Measurements from ENCODE around the gene FBXO36. TPM values are rescaled to one million over a fixed set of nuclear protein-coding genes. Genes with fewer than 3 reads are reported as not detected.

Gene FBXO36
- total and polyA plus RNA-seq, 2 of the 4 experiments (the other 2 are of a cell fraction), result 1.3 to 2.2 TPM

DNA sequence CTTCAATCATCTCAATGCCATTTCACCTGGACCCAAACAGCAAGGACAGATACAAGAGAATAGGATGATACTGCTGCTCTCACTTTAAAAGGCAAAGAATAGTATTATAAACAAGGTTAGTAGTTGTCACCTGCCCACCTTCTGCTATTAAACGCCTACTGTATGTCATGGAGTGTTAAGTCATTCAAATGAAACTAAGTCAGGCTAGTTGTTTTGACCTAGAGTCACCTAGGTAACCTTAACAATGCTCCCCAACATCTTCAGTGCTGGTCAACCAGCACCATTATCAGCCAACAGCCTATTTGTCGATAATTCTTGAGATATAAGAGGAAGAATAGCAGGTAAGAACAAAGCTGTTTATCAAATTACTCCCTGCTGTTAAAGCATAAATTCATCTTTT, 39.7 kb upstream of the FBXO36 start:
- H4K91ac ChIP-seq (ENCODE audit: insufficient read depth, low read depth, low read length), result no peak overlapping the region
- peaks cover 3% of the 10 kb centered on the region for H3K9me1 ChIP-seq (ENCODE audit: insufficient read depth, low read length)
- no peak overlapping the region for H2AK9ac ChIP-seq (replicated peaks; ENCODE audit: low read depth, low read length, poor library complexity)
- no peak overlapping the region for H3K56ac ChIP-seq (ENCODE audit: extremely low read depth, insufficient read depth, low read length)
- WGBS, 2 experiments (ENCODE audit: extremely low coverage in 2 of 2, insufficient read length in 1 of 2), result no CpG with 5 or more reads among the region's 2 CpGs
- no peak overlapping the region for H3K9ac ChIP-seq (ENCODE audit: low read depth, low read length)
- no peak overlapping the region for H2BK15ac ChIP-seq (ENCODE audit: low read depth, low read length)
- H3K27ac ChIP-seq (ENCODE audit: insufficient read depth, low read length), result no peak overlapping the region
- H3K4ac ChIP-seq (ENCODE audit: low read depth, low read length), result no peak overlapping the region
- H4K5ac ChIP-seq (ENCODE audit: low read depth, low read length), result no peak overlapping the region
- H3K14ac ChIP-seq (replicated peaks; ENCODE audit: low read depth, low read length), result no peak overlapping the region
- no peak overlapping the region for H2BK5ac ChIP-seq (ENCODE audit: low read depth, low read length, poor library complexity, severe bottlenecking)
- H4K20me1 ChIP-seq (ENCODE audit: insufficient read depth, low read length), result peaks cover 61% of the 10 kb centered on the region
- H3K4me2 ChIP-seq (ENCODE audit: low read depth, low read length), result no peak overlapping the region
- no peak overlapping the region for H2BK20ac ChIP-seq (ENCODE audit: low read depth, low read length)
- H3K4me3 ChIP-seq (ENCODE audit: insufficient read depth, low read depth, low read length), result no peak overlapping the region
- H3K36me3 ChIP-seq (ENCODE audit: control insufficient read depth, insufficient read depth, low read length), result peaks cover 25% of the 10 kb centered on the region
- no peaks in the 10 kb centered on the region for H3K27me3 ChIP-seq (ENCODE audit: control insufficient read depth, insufficient read depth, low read length)
- H3K4me1 ChIP-seq (ENCODE audit: control insufficient read depth, insufficient read depth, low read length), result no peaks in the 10 kb centered on the region
- no peak overlapping the region for H3K23ac ChIP-seq (ENCODE audit: low read depth, low read length)
- no peak overlapping the region for H2BK120ac ChIP-seq (ENCODE audit: low read depth, low read length)
- H3K9me3 ChIP-seq (ENCODE audit: control insufficient read depth, insufficient read depth, low read length), result no peaks in the 10 kb centered on the region
- no peak overlapping the region for H4K8ac ChIP-seq (ENCODE audit: low read depth in 2 of 2, low read length in 2 of 2)
- no peak overlapping the region for H2AFZ ChIP-seq (replicated peaks; ENCODE audit: low read length, poor library complexity)
- ATAC-seq (ENCODE audit: low read depth), result no peak
- dilution Hi-C loops (cut with HindIII; ENCODE audit: low sequenced_read_pairs, unreplicated experiment) (no loop called here), intact Hi-C loops (cut with micrococcal nuclease) (no loop called here), in situ Hi-C loops (cut with MboI; ENCODE audit: low sequenced_read_pairs) (no loop called here)
- BruUV-seq (replicated peaks), result no TSS peak
- no peak for DNase-seq
- no peak for TF ChIP-seq CHD1 (IDR thresholded peaks at IDR 0.05; ENCODE audit: low read depth, low read length)
- TF ChIP-seq RFX5 (IDR thresholded peaks at IDR 0.05; ENCODE audit: low read depth, low read length), result no peak
- TF ChIP-seq, protein P1, sequence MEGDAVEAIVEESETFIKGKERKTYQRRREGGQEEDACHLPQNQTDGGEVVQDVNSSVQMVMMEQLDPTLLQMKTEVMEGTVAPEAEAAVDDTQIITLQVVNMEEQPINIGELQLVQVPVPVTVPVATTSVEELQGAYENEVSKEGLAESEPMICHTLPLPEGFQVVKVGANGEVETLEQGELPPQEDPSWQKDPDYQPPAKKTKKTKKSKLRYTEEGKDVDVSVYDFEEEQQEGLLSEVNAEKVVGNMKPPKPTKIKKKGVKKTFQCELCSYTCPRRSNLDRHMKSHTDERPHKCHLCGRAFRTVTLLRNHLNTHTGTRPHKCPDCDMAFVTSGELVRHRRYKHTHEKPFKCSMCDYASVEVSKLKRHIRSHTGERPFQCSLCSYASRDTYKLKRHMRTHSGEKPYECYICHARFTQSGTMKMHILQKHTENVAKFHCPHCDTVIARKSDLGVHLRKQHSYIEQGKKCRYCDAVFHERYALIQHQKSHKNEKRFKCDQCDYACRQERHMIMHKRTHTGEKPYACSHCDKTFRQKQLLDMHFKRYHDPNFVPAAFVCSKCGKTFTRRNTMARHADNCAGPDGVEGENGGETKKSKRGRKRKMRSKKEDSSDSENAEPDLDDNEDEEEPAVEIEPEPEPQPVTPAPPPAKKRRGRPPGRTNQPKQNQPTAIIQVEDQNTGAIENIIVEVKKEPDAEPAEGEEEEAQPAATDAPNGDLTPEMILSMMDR (conservative IDR thresholded peaks at IDR 0.05; ENCODE audit: low read depth, low read length), result no peak
- TF ChIP-seq MAZ (IDR thresholded peaks at IDR 0.05; ENCODE audit: borderline replicate concordance, low read depth, low read length), result no peak
- TF ChIP-seq FOS (IDR thresholded peaks at IDR 0.05; ENCODE audit: low read depth, low read length), result no peak
- no peak for TF ChIP-seq BHLHE40 (IDR thresholded peaks at IDR 0.05; ENCODE audit: low read depth, low read length)
- TF ChIP-seq MAFK (IDR thresholded peaks at IDR 0.05; ENCODE audit: low read depth, low read length), result no peak
- no peak for TF ChIP-seq MXI1 (IDR thresholded peaks at IDR 0.05; ENCODE audit: borderline replicate concordance, low read depth, low read length)
- POLR2A ChIA-PET (ENCODE audit: unreplicated experiment), result no interaction called here
- CTCF ChIA-PET, result no interaction called here
- peaks cover 19 to 66% of the 10 kb centered on the region in 2 experiments; a peak in 3 of 4 replicates for H3K79me1 ChIP-seq (ENCODE audit: low read depth in 1 of 2, low read length in 2 of 2)
- no peak overlapping the region for H2AK5ac ChIP-seq (ENCODE audit: low read depth, low read length)
- H3K18ac ChIP-seq (ENCODE audit: low read depth, low read length), result no peak overlapping the region

All from IMR-90 (cell line).